HepG2 (cell line): ENCODE results near the gene GALNT10. TPM values are rescaled to one million over a fixed set of nuclear protein-coding genes. Genes with fewer than 3 reads are reported as not detected.

Experiments used
- ATAC-seq: fragments of 200-7000 bp; cut with Tn5 transposase; 3 replicates; pipeline ENCODE4 v1.9.1; 2020; ENCODE audit warnings: mild to moderate bottlenecking, moderate library complexity
- BruUV-seq: library from RNA; stranded (reverse); fragments of 400-500 nt; replicated peaks from 2 replicates; lab custom pipeline; 2021; lab: Mats Ljungman, UMichigan
- CTCF ChIA-PET: fragments of 300-600 bp; formaldehyde crosslinking; extraction: SDS; loops from one replicate; lab custom pipeline; 2021; ENCODE audit warnings: low total read pairs, inconsistent platforms, low intra/inter-chr PET ratio; lab: Yijun Ruan, JAX
- POLR2A ChIA-PET: fragments of 350-600 bp; sonication (Branson Sonifier 250); formaldehyde crosslinking; loops from one replicate; lab custom pipeline; 2020; ENCODE audit warnings: antibody characterized with exemption, inconsistent platforms; lab: Yijun Ruan, JAX
- DNase-seq: peaks from one replicate; pipeline ENCODE4 v3.0.0-alpha.2; 2015; ENCODE audit warnings: low spot score
- FAIRE-seq: peaks from 3 replicates; lab custom pipeline; 2011; peaks lifted over from hg19 to GRCh38; lab: Jason Lieb, UNC
- H2AFZ ChIP-seq: one replicate; pipeline ENCODE4 v1.6.1; 2011; ENCODE audit warnings: low read length, inconsistent platforms
- H3K27ac ChIP-seq: fragments of 300-600 bp; 3 replicates; pipeline ENCODE4 v1.8.0; 2011; ENCODE audit warnings: mixed run types, mild to moderate bottlenecking, mixed read lengths, low read length, inconsistent platforms; ENCODE audit not compliant: insufficient read depth; ENCODE audit errors: extremely low read length
- H3K27me3 ChIP-seq, 2 experiments: fragments of 200-600 bp in 1 of 2; 2 replicates in 1 of 2; 3 replicates in 1 of 2; pipeline versions ENCODE4 v1.6.0 to v1.8.0; 2011; ENCODE audit warnings: low read length in 2 of 2, mild to moderate bottlenecking in 2 of 2, moderate library complexity in 2 of 2, inconsistent platforms in 1 of 2; ENCODE audit not compliant: insufficient read depth in 2 of 2, control insufficient read depth in 1 of 2
- H3K36me3 ChIP-seq, 2 experiments: fragments of 200-600 bp in 1 of 2; replicated peaks in 1 of 2; 2 replicates in 1 of 2; 3 replicates in 1 of 2; pipeline versions ENCODE4 v1.5.1 to v1.8.0; 2011; ENCODE audit warnings: low read length in 2 of 2, inconsistent platforms in 1 of 2; ENCODE audit not compliant: insufficient read depth in 2 of 2, control insufficient read depth in 1 of 2
- H3K4me1 ChIP-seq: 2 replicates; pipeline ENCODE4 v1.5.1; 2012; ENCODE audit warnings: low read length, inconsistent platforms; ENCODE audit not compliant: insufficient read depth
- H3K4me2 ChIP-seq: 2 replicates; pipeline ENCODE4 v1.6.0; 2011; ENCODE audit warnings: low read depth, low read length, inconsistent platforms
- H3K4me3 ChIP-seq, 3 experiments: fragments of 200-600 bp in 1 of 3; sonication (generic), shearing (Covaris generic) in 1 of 3; replicated peaks in 1 of 3; 2 replicates each; pipeline ENCODE4 v1.5.1; 2011 to 2016; ENCODE audit warnings: low read length in 3 of 3, inconsistent platforms in 2 of 3, low read depth in 2 of 3, mild to moderate bottlenecking in 2 of 3, control low read depth in 1 of 3, mixed read lengths in 1 of 3; ENCODE audit not compliant: insufficient read depth in 1 of 3
- H3K79me2 ChIP-seq: one replicate; pipeline ENCODE4 v1.6.1; 2011; ENCODE audit warnings: low read length, inconsistent platforms; ENCODE audit not compliant: insufficient read depth
- H3K9ac ChIP-seq: 2 replicates; pipeline ENCODE4 v1.6.0; 2011; ENCODE audit warnings: mild to moderate bottlenecking, low read depth, low read length, inconsistent platforms; ENCODE audit not compliant: insufficient read depth
- H3K9me3 ChIP-seq: 2 replicates; pipeline ENCODE4 v1.5.1; 2012; ENCODE audit warnings: mild to moderate bottlenecking, low read length
- H4K20me1 ChIP-seq: 2 replicates; pipeline ENCODE4 v1.6.0; 2011; ENCODE audit warnings: inconsistent platforms, mild to moderate bottlenecking, low read length, moderate library complexity; ENCODE audit not compliant: insufficient read depth
- EEA1 ChIP-seq: sonication (generic); formaldehyde crosslinking; IDR thresholded peaks from 2 replicates; pipeline ENCODE4 v1.5.1; 2020; ENCODE audit warnings: mild to moderate bottlenecking, missing genetic modification reagents, borderline replicate concordance
- GPN1 ChIP-seq: sonication (generic); formaldehyde crosslinking; IDR thresholded peaks from 2 replicates; pipeline ENCODE4 v1.5.1; 2020; ENCODE audit warnings: missing genetic modification reagents, borderline replicate concordance
- HHEX ChIP-seq: IDR thresholded peaks from 2 replicates; pipeline ENCODE4 v1.6.1; 2016; ENCODE audit warnings: control low read depth
- HNRNPH1 ChIP-seq: fragments of 200-400 bp; formaldehyde crosslinking; optimal IDR thresholded peaks from 2 replicates; pipeline ENCODE3; 2017; ENCODE audit warnings: mild to moderate bottlenecking, low read depth, low read length
- NFE2L1 ChIP-seq: sonication (generic); formaldehyde crosslinking; IDR thresholded peaks from 2 replicates; pipeline ENCODE4 v1.4.0; 2020; ENCODE audit warnings: missing genetic modification reagents, mild to moderate bottlenecking, borderline replicate concordance
- NONO ChIP-seq, 2 experiments: fragments of 450-650 bp in 1 of 2; sonication (generic) in 1 of 2; formaldehyde crosslinking in 1 of 2; IDR thresholded peaks in 1 of 2; conservative IDR thresholded peaks in 1 of 2; 2 replicates each; pipeline versions ENCODE4 v1.6.1 to v1.8.0; 2017 to 2022; ENCODE audit warnings: mild to moderate bottlenecking in 1 of 2, missing genetic modification reagents in 1 of 2, moderate library complexity in 1 of 2
- RFX1 ChIP-seq: fragments of 450-650 bp; IDR thresholded peaks from 2 replicates; pipeline ENCODE4 v1.6.1; 2017
- SETDB1 ChIP-seq: sonication (generic); formaldehyde crosslinking; IDR thresholded peaks from 2 replicates; pipeline ENCODE4 v1.5.1; 2020; ENCODE audit warnings: missing genetic modification reagents, mild to moderate bottlenecking, borderline replicate concordance
- SRSF1 ChIP-seq: fragments of 200-400 bp; formaldehyde crosslinking; optimal IDR thresholded peaks from 2 replicates; pipeline ENCODE3; 2017; ENCODE audit warnings: mild to moderate bottlenecking, low read depth, low read length, moderate library complexity
- TRIM22 ChIP-seq: fragments of 450-650 bp; IDR thresholded peaks from 2 replicates; pipeline ENCODE4 v1.6.1; 2017
- UBTF ChIP-seq: sonication (generic); formaldehyde crosslinking; IDR thresholded peaks from 2 replicates; pipeline ENCODE4 v1.4.0; 2020; ENCODE audit warnings: mild to moderate bottlenecking, missing genetic modification reagents
- ZBTB7A ChIP-seq: sonication (generic); formaldehyde crosslinking; IDR thresholded peaks from 2 replicates; pipeline ENCODE4 v1.8.0; 2022; ENCODE audit warnings: mild to moderate bottlenecking, missing genetic modification reagents
- ZNF180 ChIP-seq: sonication (generic); formaldehyde crosslinking; IDR thresholded peaks from 2 replicates; pipeline ENCODE4 v1.4.0; 2020; ENCODE audit warnings: low read depth, missing genetic modification reagents, borderline replicate concordance
- ZNF564 ChIP-seq: sonication (generic); formaldehyde crosslinking; IDR thresholded peaks from 2 replicates; pipeline ENCODE4 v1.8.1; 2023; ENCODE audit warnings: mild to moderate bottlenecking, missing genetic modification reagents
- ZNF737 ChIP-seq: sonication (generic); formaldehyde crosslinking; IDR thresholded peaks from 2 replicates; pipeline ENCODE4 v1.5.0; 2020; ENCODE audit warnings: missing genetic modification reagents, mild to moderate bottlenecking, borderline replicate concordance
- ZNF839 ChIP-seq: sonication (generic); formaldehyde crosslinking; IDR thresholded peaks from 2 replicates; pipeline ENCODE4 v1.4.0; 2020; ENCODE audit warnings: missing genetic modification reagents, mild to moderate bottlenecking, borderline replicate concordance
- ZNF850 ChIP-seq: sonication (generic); formaldehyde crosslinking; conservative IDR thresholded peaks from 2 replicates; pipeline ENCODE4 v1.9.0; 2021; ENCODE audit warnings: mild to moderate bottlenecking, missing genetic modification reagents
- ZZZ3 ChIP-seq: sonication (generic); formaldehyde crosslinking; IDR thresholded peaks from 2 replicates; pipeline ENCODE4 v1.4.0; 2020; ENCODE audit warnings: missing genetic modification reagents, mild to moderate bottlenecking, borderline replicate concordance
- WGBS: methylation state at CpG from one replicate; pipeline ENCODE4 v1.1.6; 2017; ENCODE audit warnings: low lambda C conversion rate; 5-methylcytosine and 5-hydroxymethylcytosine counted together
- in situ Hi-C: cut with HindIII; loops from 2 replicates; pipeline ENCODE4 v1.10.0; 2017; ENCODE audit warnings: low pct_unique_long_range_greater_than_20kb; ENCODE audit not compliant: extremely low pct_ligation_motif_present
- intact Hi-C: fragments of 100-400 bp; cut with micrococcal nuclease; formaldehyde crosslinking; loops from one replicate; pipeline ENCODE4 v1.10.0; 2022; ENCODE audit not compliant: unreplicated experiment
- polyA plus RNA-seq, 8 experiments: library from polyadenylated mRNA; depleted of rRNA in 3 of 8; stranded (reverse) in 7 of 8; unstranded in 1 of 8; fragments of >200 nt; fragmentation: Illumina TruSeq in 4 of 8; extraction: Trizol in 4 of 8; gene quantifications; 2 replicates each; pipeline versions ENCODE4 v1.2.1 to v1.2.3, GENCODE V29; 2011 to 2016; ENCODE audit warnings: low read depth in 4 of 8, missing spikeins in 1 of 8, mixed read lengths in 1 of 8; ENCODE audit not compliant: insufficient read depth in 1 of 8
- total RNA-seq, 5 experiments: library from RNA; depleted of rRNA; stranded (reverse); fragments of >200 nt; fragmentation: Illumina TruSeq; extraction: Trizol; gene quantifications; 2 replicates each; pipeline ENCODE4 v1.2.3, GENCODE V29; 2016; ENCODE audit warnings: low read depth in 1 of 5
- TF ChIP-seq, protein P1 (sequence below): sonication (generic); formaldehyde crosslinking; IDR thresholded peaks from 2 replicates; pipeline ENCODE4 v1.8.0; 2022; ENCODE audit warnings: missing genetic modification reagents, mild to moderate bottlenecking, inconsistent platforms, borderline replicate concordance

The GALNT10 gene
- total and polyA plus RNA-seq, 2 of the 13 experiments (the other 11 are each of a cell fraction or from before 2014, with no cell fraction given): 8.1 to 11.2 TPM

DNA sequence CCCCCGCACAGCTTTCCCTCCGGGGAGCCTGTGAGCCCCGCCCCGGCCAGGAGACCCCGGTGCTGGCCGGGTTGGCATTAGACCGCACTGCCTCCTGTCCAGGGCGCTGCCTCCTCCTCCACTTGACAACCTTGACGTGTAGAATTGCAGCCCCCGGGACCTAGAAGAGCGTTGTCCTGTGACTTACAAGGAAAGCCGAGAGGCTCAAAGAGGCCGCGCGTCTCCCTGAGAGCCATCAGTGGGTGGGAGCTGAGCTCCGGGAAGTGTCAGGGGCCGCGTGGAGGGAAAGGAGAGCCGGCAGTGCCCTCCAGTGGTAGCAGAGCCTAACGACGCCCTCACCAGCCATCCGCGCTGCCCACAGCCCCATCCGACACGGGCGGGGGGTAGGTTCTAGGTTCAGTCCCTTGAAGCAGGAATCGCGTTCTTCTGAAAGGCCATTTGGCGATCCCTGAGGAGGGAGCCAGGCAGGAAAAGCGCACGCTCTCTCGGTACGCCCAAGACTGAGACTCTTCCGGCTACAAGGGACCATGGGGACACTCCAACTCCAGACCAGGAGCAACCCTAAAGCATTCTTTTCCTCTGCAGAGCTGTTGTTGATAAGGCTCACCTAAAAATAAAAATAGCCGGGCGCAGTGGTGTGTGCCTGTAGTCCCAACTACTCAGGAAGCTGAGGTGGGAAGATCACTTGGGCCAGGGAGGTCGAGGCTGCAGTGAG lies 214.7 kb downstream of the GALNT10 start:
- H3K9me3 ChIP-seq: no peaks in the 10 kb centered on the region
- CTCF ChIA-PET: interaction anchor here (1.0 to 2.1 kb wide), 4 partner anchors 215 to 431 kb away, joined by 3 to 18 read pairs (median 4); no protein-coding TSS in a partner anchor
- H3K79me2 ChIP-seq: no peaks in the 10 kb centered on the region
- H4K20me1 ChIP-seq: no peaks in the 10 kb centered on the region
- H3K27ac ChIP-seq: no peak overlapping the region
- H3K36me3 ChIP-seq: no peaks in the 10 kb centered on the region
- POLR2A ChIA-PET: interaction anchor here (0.6 to 1.8 kb wide), 4 partner anchors 92 to 333 kb away, joined by 3 to 7 read pairs (median 5); partner anchors contain the start of gene GALNT10
- peak overlapping the region in 1 of 3 experiments; percentile 62; a peak in 3 of 6 replicates for H3K4me3 ChIP-seq
- in situ Hi-C loops (loop anchor here (5.0 kb wide), 1 partner anchor 333 kb away; no protein-coding TSS in a partner anchor), intact Hi-C loops (loop anchor here (1.0 to 10.0 kb wide), 4 partner anchors 70 to 333 kb away; partner anchors contain the start of gene GALNT10)
- WGBS: 34% methylated on average over 23 of the region's 37 CpGs
- ATAC-seq: peak; percentile 99
- 0 out of 2 replicates have a peak, but pooled peaks cover 9% of the 10 kb centered on the region for H3K4me1 ChIP-seq
- no peak overlapping the region for H2AFZ ChIP-seq
- peak overlapping the region; percentile 76 for H3K4me2 ChIP-seq
- peak; percentile 63 for FAIRE-seq
- no peaks in the 10 kb centered on the region for H3K27me3 ChIP-seq
- no TSS peak for BruUV-seq
- DNase-seq: peak; percentile 59
- no peak overlapping the region for H3K9ac ChIP-seq
- TF ChIP-seq ZNF180 (CRISPR knock-in tag) (no peak), ZNF850 (no peak), ZBTB7A (CRISPR knock-in tag) (no peak), SRSF1 (no peak), ZZZ3 (CRISPR knock-in tag) (no peak), RFX1 (no peak), ZNF737 (CRISPR knock-in tag) (no peak), TRIM22 (no peak), SETDB1 (CRISPR knock-in tag) (no peak), GPN1 (no peak), NONO (IDR thresholded peaks at IDR 0.05) (no peak), NONO (CRISPR knock-in tag; conservative IDR thresholded peaks at IDR 0.05) (no peak; the same call in 1 of the 2 replicates), ZNF839 (CRISPR knock-in tag) (no peak), EEA1 (CRISPR knock-in tag) (no peak), HHEX (no peak), UBTF (CRISPR knock-in tag) (peak; percentile 31; the same call in 1 of the 2 replicates), NFE2L1 (CRISPR knock-in tag) (no peak), HNRNPH1 (no peak), ZNF564 (CRISPR knock-in tag) (no peak)
- TF ChIP-seq, protein P1, sequence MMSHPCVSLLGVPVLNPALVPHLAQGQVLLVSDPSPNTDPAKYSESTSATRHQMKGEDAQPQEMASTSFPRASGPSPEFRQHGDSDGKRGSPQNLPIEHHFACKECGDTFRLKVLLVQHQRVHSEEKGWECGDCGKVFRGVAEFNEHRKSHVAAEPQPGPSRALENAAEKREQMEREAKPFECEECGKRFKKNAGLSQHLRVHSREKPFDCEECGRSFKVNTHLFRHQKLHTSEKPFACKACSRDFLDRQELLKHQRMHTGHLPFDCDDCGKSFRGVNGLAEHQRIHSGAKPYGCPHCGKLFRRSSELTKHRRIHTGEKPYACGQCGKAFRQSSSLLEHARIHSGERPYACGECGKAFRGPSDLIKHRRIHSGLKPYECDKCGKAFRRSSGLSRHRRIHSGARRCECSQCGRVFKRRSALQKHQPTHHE: 0 out of 2 replicates have a peak, but pooled peaks have one; percentile 32
